NCI-H2029 treated with DMSO at 0.1 percent for 48 hours (cell line): Measurements from ENCODE around the gene RBFOX2.

Experiments
- DNase-seq: peaks from one replicate; lab custom pipeline; 2025; lab: John Stamatoyannopoulos, UW

Gene RBFOX2

GRCh38 chr22:35863432-35863831, 165.2 kb downstream of the RBFOX2 start:
- no peak for DNase-seq

GRCh38 chr22:35862697-35863096, 165.9 kb downstream of the RBFOX2 start:
- DNase-seq: no peak

- DNase-seq: no peak
These were observed 167.2 kb downstream of the RBFOX2 start for GRCh38 chr22:35861451-35861850.

GRCh38 chr22:35860837-35861236, 167.8 kb downstream of the RBFOX2 start:
- DNase-seq: no peak

GRCh38 chr22:35860087-35860733, 168.4 kb downstream of the RBFOX2 start:
- DNase-seq: no peak

DNA sequence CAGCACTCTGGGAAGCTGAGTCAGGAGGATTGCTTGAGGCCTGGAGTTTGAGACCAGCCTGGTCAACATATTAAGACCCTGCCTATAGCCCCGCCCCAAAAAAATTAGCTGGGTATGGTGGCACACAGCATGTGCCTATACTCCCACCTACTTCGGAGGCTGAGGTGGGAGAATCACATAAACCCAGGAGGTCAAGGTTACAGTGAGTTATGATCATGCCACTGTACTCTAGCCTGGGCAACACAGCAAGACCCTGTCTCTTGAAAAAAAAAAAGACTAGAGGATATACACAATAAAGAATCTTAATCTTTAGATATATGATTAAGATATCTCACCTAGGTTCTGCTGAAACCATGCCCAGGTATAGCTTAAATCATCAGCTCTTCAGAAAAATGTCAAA, 174.3 kb downstream of the RBFOX2 start:
- DNase-seq: no peak

DNA sequence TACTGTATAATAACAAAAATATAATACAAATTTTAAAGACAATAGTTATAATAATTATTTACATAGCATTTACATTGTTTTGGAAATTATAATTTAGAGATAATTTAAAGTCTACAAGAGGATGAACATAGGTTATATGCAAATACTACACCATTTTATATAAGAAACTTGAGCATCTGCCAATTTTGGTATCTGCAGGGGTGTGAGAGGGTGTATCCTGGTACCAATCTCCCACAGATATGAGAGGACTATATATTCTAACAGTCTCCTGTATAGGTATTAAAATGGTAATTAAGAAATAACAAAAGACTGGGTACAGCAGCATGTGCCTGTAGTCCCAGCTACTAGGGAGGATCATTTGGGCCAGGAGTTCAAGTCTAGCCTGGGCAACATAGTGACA, 176.5 kb downstream of the RBFOX2 start:
- no peak for DNase-seq

GRCh38 chr22:35850831-35851230, 177.8 kb downstream of the RBFOX2 start:
- no peak for DNase-seq

DNA sequence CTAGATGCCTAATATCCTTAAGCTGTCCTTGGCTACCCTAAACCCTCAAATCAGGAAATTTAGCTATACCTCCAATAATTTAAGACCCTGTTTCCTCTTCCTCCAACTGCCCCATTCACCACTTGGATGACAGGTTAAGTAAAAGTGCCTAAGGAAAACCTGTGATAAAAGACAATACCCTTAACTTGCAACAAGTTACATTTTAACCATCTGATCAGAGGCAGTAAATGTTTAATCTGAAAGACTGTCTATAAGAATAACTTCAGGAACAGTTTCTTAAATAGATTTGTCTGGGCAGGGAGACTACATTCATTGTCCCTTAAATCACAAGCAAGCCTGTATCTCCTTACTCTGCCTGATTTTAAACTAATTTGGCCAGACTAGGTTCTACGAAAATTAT, 181.8 kb downstream of the RBFOX2 start:
- DNase-seq: no peak

DNA sequence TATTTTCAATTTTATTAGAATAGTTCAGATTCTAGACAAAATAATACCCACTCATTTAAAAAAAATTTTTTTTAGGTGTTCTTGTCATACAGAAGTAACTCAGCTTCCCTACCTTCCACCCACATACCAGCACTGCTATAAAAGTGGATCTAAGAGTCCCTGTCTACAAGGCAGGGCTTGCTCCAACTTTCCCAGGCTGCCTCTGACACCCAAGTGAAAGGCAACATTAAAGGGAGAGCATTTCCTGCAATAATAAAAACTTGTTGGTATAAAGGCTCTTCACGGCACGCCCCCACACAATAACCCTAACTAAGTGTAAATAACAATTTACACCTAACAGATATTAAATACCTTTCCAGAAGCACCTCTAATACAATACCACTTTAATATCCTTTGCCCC, 183.7 kb downstream of the RBFOX2 start:
- no peak for DNase-seq

GRCh38 chr22:35842954-35843353, 185.7 kb downstream of the RBFOX2 start:
- no peak for DNase-seq

DNA sequence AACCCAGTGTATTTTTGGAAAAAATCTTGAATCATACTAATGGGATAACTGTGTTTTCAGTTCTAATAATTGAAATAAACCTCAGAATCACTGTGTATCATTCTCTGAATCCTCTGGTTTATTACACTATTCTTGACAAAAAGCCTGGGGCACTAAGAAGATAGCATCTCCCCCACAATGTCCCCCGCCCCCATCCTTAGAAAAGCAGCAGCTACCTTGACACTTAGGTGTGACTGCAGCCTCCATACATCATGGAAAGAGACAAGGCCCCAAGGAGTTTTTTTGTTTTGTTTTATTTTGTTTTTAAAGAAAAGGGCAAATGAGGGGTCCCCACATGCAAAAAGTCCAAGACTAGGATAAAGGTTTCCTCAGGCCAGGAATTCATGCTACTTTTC, 186.1 kb downstream of the RBFOX2 start:
- DNase-seq: no peak

GRCh38 chr22:35841907-35842518, 186.6 kb downstream of the RBFOX2 start:
- DNase-seq: no peak

DNA sequence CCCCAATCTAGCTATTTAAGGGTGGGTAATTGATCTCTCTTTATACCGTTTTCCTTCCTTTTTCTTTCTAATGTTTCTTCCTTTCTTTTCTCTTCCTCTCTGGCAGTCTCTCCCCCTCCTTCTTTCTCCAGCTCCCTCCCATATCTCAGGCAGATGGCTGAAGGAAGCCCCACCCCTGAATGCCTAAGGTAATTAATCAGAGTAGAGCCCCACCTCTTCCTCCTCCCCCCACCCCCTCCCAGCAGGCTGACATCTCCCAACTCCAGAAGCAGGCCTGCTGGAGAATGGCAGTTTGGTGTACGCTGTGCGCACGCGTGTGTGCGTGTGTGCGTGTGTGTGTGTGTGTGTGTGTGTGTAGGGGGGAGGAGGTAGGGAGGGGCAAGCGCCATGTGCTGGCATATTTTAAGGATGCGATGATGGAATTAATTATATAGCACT, 188.3 kb downstream of the RBFOX2 start:
- peak; percentile 73 for DNase-seq

- DNase-seq: peak; percentile 50
These were observed 188.8 kb downstream of the RBFOX2 start for GRCh38 chr22:35839841-35840301.

- DNase-seq: peak; percentile 23
These were observed 189.6 kb downstream of the RBFOX2 start for GRCh38 chr22:35838855-35839576.

- no peak for DNase-seq
These were observed 191.4 kb downstream of the RBFOX2 start for GRCh38 chr22:35837101-35837727.

GRCh38 chr22:35835998-35836691, 192.5 kb downstream of the RBFOX2 start:
- peak; percentile 85 for DNase-seq

- DNase-seq: no peak
These were observed 193.2 kb downstream of the RBFOX2 start for GRCh38 chr22:35835267-35835997.

- no peak for DNase-seq
These were observed 194.6 kb downstream of the RBFOX2 start for GRCh38 chr22:35834061-35834460.

GRCh38 chr22:35830305-35830704, 198.3 kb downstream of the RBFOX2 start:
- no peak for DNase-seq
